ENCODE data around the gene CCDC187. TPM values are rescaled to one million over a fixed set of nuclear protein-coding genes. Genes with fewer than 3 reads are reported as not detected.

Gene CCDC187
- total RNA-seq, 1 donor from 2014 or later, result 0.07 TPM

DNA sequence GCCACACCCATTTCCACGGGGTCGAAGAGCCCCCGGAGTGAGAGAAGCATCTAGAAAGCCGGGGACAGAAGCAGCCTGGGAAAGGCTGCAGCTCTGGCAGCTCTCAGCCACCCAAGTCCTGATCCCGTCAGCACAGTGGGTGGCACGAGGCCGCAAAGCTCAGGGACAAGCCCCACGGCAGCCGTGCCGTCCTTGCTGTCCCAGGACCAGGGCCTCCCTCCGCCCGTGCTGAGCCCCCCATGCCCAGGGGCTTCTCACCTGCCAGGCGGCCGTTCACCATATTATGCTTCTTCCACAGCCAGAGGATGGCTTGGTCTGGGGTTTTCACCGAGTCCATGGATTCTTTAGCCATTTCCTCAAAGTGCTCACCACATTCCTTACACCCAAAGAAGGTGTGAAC is 92.9 kb downstream of the CCDC187 start:
- Mint-ChIP-seq H3K36me3 (ENCODE audit: low read depth) (peaks cover 14% of the 10 kb centered on the region), H3K27me3 (ENCODE audit: low read depth) (peaks cover 16% of the 10 kb centered on the region), H3K4me1 (peaks cover 5% of the 10 kb centered on the region), H3K27ac (ENCODE audit: unreplicated experiment) (no peak overlapping the region), H3K9me3 (no peaks in the 10 kb centered on the region), H3K4me3 (no peak overlapping the region)
- TF ChIP-seq, protein P1, sequence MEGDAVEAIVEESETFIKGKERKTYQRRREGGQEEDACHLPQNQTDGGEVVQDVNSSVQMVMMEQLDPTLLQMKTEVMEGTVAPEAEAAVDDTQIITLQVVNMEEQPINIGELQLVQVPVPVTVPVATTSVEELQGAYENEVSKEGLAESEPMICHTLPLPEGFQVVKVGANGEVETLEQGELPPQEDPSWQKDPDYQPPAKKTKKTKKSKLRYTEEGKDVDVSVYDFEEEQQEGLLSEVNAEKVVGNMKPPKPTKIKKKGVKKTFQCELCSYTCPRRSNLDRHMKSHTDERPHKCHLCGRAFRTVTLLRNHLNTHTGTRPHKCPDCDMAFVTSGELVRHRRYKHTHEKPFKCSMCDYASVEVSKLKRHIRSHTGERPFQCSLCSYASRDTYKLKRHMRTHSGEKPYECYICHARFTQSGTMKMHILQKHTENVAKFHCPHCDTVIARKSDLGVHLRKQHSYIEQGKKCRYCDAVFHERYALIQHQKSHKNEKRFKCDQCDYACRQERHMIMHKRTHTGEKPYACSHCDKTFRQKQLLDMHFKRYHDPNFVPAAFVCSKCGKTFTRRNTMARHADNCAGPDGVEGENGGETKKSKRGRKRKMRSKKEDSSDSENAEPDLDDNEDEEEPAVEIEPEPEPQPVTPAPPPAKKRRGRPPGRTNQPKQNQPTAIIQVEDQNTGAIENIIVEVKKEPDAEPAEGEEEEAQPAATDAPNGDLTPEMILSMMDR (conservative IDR thresholded peaks at IDR 0.05), result no peak
- no peak for DNase-seq (ENCODE audit: low read depth, low spot score)

DNA sequence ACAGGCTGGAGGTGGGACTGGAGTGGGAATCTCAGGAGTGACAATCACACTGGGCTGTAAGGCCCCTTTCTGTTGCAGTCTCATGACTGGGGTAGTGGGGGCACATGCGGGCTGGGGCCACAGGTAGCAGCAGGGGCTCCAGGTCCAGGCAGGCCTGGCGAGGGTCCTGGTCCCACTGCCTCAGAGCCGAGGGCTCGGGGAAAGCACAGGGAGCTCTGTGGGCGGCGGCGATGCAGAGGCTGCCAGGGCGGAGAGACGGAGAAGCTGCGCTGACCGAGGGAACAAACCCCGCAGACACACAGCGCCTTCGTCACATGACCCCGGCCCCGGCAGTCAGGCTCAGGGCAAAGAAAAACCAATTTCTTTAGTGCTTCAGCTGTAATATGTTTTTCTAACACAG is 93.6 kb downstream of the CCDC187 start:
- peaks cover 13% of the 10 kb centered on the region for H3K36me3 Mint-ChIP-seq (ENCODE audit: low read depth)
- H3K4me1 Mint-ChIP-seq, result peaks cover 5% of the 10 kb centered on the region
- H3K27me3 Mint-ChIP-seq (ENCODE audit: low read depth), result peaks cover 23% of the 10 kb centered on the region
- no peak for DNase-seq (ENCODE audit: low read depth, low spot score)
- H3K4me3 Mint-ChIP-seq, result no peak overlapping the region
- H3K27ac Mint-ChIP-seq (ENCODE audit: unreplicated experiment), result no peak overlapping the region
- TF ChIP-seq, protein P1 (conservative IDR thresholded peaks at IDR 0.05), result no peak
- no peaks in the 10 kb centered on the region for H3K9me3 Mint-ChIP-seq

DNA sequence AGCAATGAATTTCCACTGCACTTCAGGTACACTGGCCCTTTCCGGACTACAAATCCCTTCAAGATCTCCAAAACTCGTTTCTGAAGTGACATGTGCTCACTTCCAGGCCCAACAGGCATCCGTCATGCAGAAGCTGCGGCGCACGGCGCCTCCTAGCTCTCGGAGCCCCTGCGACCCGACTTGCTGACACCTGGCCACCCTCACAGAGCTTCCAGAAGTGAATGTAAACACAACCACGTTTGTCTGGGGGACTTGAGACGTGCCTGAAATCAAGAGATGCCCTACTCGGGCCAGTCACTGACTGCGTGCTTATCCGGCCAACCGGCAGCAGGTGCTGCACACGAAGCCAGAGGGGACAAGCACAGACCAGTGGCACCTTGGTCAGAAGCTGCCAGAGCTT is 94.1 kb downstream of the CCDC187 start:
- peaks cover 5% of the 10 kb centered on the region for H3K4me1 Mint-ChIP-seq
- H3K27me3 Mint-ChIP-seq (ENCODE audit: low read depth), result peaks cover 26% of the 10 kb centered on the region
- H3K4me3 Mint-ChIP-seq, result no peak overlapping the region
- TF ChIP-seq, protein P1 (conservative IDR thresholded peaks at IDR 0.05), result no peak
- no peak overlapping the region for H3K27ac Mint-ChIP-seq (ENCODE audit: unreplicated experiment)
- no peaks in the 10 kb centered on the region for H3K9me3 Mint-ChIP-seq
- no peak for DNase-seq (ENCODE audit: low read depth, low spot score)
- peaks cover 10% of the 10 kb centered on the region for H3K36me3 Mint-ChIP-seq (ENCODE audit: low read depth)

DNA sequence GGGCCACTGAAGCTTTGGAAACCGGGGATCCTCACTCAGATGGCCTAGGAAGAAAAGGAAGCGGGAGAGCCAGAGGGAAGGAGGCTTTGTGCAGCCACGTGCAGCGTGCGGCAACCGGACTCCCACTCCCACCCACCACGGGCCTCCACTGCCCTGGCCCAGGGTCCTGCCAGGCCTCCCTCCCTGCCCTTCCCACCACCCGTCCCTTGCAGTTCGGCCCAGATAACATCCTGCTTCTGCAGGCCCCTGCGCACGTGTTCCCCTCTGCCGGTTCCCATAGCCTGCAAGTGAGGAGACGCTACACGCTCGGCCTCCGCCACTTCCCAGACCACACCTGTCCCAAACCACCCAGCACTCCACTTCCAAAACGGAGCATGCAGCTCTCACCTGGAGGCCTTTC is 94.7 kb downstream of the CCDC187 start:
- no peak for DNase-seq (ENCODE audit: low read depth, low spot score)
- TF ChIP-seq, protein P1 (conservative IDR thresholded peaks at IDR 0.05), result no peak
- H3K4me3 Mint-ChIP-seq, result no peak overlapping the region
- peaks cover 9% of the 10 kb centered on the region for H3K36me3 Mint-ChIP-seq (ENCODE audit: low read depth)
- no peaks in the 10 kb centered on the region for H3K9me3 Mint-ChIP-seq
- no peak overlapping the region for H3K27ac Mint-ChIP-seq (ENCODE audit: unreplicated experiment)
- H3K27me3 Mint-ChIP-seq (ENCODE audit: low read depth), result peaks cover 32% of the 10 kb centered on the region
- H3K4me1 Mint-ChIP-seq, result peaks cover 5% of the 10 kb centered on the region

- TF ChIP-seq, protein P1 (conservative IDR thresholded peaks at IDR 0.05), result no peak
- Mint-ChIP-seq H3K4me3 (no peak overlapping the region), H3K4me1 (peaks cover 5% of the 10 kb centered on the region), H3K9me3 (no peaks in the 10 kb centered on the region), H3K27ac (ENCODE audit: unreplicated experiment) (no peak overlapping the region), H3K36me3 (ENCODE audit: low read depth) (peaks cover 8% of the 10 kb centered on the region), H3K27me3 (ENCODE audit: low read depth) (peaks cover 37% of the 10 kb centered on the region)
- no peak for DNase-seq (ENCODE audit: low read depth, low spot score)
Measured at GRCh38 chr9:136208675-136209074, 95.2 kb downstream of the CCDC187 start.

DNA sequence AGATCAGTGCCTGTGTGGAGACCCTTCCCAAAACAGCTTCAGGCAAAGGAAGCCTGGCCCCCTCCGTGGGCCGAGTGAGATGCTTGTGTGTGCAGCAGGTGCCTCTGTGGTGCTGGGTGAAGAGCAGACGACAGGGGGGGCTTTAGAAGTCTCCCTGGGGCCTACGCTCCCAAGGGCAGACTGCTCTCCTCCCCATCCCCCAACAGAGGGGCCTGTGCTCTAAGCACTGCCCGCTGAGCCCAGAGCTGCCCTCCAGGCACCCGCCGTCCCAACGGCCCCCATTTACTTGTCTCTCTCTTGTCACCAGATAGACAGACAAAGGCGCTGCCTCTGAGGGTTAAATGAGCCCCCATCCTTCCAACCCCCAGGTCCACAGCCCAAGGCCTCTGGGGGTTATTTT is 96.3 kb downstream of the CCDC187 start:
- no peak for DNase-seq (ENCODE audit: low read depth, low spot score)
- H3K27me3 Mint-ChIP-seq (ENCODE audit: low read depth), result peaks cover 45% of the 10 kb centered on the region
- peaks cover 6% of the 10 kb centered on the region for H3K36me3 Mint-ChIP-seq (ENCODE audit: low read depth)
- H3K4me1 Mint-ChIP-seq, result peaks cover 5% of the 10 kb centered on the region
- H3K9me3 Mint-ChIP-seq, result no peaks in the 10 kb centered on the region
- no peak overlapping the region for H3K27ac Mint-ChIP-seq (ENCODE audit: unreplicated experiment)
- no peak overlapping the region for H3K4me3 Mint-ChIP-seq
- TF ChIP-seq, protein P1 (conservative IDR thresholded peaks at IDR 0.05), result no peak

Measured in neural crest cell (in vitro differentiated cells).